GM19372 (cell line): ENCODE data around the gene RIN3.

Experiments
- ATAC-seq: cut with Tn5 transposase; IDR thresholded peaks from one replicate; pipeline ENCODE4 v1.9.1; 2021; ENCODE audit warnings: mild to moderate bottlenecking, low read depth, moderate library complexity; ENCODE audit not compliant: unreplicated experiment

Gene RIN3, protein sequence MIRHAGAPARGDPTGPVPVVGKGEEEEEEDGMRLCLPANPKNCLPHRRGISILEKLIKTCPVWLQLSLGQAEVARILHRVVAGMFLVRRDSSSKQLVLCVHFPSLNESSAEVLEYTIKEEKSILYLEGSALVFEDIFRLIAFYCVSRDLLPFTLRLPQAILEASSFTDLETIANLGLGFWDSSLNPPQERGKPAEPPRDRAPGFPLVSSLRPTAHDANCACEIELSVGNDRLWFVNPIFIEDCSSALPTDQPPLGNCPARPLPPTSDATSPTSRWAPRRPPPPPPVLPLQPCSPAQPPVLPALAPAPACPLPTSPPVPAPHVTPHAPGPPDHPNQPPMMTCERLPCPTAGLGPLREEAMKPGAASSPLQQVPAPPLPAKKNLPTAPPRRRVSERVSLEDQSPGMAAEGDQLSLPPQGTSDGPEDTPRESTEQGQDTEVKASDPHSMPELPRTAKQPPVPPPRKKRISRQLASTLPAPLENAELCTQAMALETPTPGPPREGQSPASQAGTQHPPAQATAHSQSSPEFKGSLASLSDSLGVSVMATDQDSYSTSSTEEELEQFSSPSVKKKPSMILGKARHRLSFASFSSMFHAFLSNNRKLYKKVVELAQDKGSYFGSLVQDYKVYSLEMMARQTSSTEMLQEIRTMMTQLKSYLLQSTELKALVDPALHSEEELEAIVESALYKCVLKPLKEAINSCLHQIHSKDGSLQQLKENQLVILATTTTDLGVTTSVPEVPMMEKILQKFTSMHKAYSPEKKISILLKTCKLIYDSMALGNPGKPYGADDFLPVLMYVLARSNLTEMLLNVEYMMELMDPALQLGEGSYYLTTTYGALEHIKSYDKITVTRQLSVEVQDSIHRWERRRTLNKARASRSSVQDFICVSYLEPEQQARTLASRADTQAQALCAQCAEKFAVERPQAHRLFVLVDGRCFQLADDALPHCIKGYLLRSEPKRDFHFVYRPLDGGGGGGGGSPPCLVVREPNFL

GRCh38 chr14:92513204-92513965, at the start of gene RIN3:
Gene RIN3, plus strand, starts transcription at chr14:92513781. Its CDS starts 152 bp downstream, at chr14:92513933.
- ATAC-seq = peak; percentile 61

GRCh38 chr14:92464156-92464555, 49.4 kb upstream of the RIN3 start:
- ATAC-seq = no peak

DNA sequence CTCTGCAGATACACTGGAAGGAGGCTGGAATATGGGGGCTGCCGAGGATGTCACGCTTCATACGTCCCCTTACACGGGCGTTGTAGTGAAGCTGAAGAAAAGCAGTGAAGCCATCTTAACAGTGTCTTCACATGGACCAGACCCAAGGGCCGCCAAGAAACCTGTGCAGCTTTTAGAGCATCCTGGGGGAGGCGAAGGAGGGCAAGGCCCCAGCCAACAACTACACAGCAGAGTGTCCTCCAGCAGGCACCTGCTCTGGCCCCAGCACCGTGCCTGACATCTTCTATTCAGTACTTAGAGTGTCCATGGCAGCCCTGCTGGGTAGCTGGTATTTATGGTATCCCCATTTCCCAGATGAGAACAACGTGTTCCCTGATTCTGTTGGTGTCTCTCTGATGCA, 48.9 kb upstream of the RIN3 start:
- ATAC-seq = no peak

DNA sequence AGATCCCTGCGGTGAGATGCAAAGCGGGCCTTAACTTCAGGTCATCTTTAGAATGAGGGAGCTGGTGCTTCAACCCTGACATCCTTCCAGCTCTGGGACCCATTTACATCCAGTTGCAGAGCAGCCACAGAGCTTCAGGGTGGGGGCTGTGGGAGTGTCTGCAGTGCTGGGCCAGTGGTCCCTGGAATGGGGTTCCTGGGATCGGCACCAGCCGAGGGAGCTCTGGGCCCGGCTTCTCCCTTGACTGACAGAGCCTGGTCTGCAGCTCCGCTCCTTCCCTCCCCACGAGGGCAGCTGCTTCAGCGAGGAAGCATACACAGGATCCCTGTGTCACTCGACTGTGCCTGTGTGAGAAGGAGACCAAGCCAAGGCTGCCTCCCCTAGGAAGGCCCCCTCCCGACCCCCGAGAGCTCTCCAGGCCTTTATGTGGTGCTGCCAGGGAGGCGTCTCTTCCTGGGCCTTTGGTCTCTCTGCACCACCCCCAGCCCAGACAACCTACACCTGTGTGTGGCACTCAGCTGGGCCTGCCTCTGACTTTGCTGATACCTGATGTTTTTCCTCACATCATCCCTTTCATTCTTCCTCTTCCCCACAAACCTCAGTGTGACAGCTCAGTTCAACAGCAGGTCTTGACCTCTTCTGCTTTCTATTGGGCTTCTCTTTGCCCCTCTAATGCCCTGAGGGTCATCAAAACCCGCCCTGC, 48.1 kb upstream of the RIN3 start:
- ATAC-seq = no peak

DNA sequence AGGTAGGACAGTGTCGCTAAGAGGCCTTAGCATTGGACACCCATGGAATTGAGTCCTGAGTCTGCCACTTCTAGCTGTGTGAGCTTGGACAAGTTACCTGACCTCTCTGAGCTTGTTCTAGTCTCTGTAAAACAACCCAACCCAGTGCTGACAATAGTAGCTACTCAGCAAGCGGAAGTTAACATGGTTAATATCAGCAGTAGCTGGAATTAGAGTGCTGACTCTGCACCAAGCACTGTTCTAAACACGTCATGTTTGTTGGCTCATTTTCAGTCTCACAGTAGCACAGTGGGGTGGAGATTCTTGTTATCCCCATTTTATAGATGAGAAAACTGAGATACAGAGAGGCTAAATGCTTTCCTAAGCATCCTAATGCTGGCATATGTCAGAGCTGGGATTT, 47.5 kb upstream of the RIN3 start:
- ATAC-seq = no peak

GRCh38 chr14:92469515-92469914, 44.1 kb upstream of the RIN3 start:
- no peak for ATAC-seq

DNA sequence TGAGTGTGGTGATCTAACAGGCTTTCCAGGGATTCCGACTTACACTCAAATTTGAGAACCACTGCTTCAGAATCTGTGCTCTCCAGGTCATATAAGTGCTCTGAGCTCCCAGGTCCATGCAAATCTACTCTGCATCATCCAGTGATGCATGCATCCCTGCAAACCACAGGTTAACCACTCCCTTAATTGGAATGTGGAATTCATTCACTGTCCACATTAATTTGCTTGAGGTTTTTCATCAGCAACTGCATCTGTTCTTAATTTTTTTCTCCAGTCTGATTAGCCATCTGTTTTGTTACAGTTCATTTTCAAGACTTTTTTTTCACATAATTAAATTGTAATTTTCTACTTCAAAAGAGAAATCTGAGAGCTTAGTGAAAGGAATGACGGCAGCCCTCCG, 43.4 kb upstream of the RIN3 start:
- ATAC-seq = no peak

DNA sequence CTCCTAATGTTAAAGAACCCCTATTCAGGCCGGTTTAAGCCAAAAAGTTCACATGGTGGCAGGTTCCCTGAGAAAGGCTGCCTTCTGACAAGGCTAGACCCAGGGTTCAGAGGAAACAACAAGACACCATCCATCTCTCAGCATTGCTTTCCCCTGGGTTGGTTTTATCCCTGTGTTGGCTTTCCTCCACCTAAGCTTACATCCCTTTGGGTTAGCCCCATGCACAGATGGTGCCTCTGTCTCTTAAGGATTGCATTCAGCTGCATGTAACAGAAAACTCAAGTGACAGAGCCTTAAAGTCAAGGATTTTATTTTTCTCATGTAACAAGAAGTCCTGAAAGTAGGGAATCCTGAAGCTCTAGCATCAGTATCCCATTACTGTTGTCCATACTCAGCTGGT, 42.8 kb upstream of the RIN3 start:
- ATAC-seq = no peak

DNA sequence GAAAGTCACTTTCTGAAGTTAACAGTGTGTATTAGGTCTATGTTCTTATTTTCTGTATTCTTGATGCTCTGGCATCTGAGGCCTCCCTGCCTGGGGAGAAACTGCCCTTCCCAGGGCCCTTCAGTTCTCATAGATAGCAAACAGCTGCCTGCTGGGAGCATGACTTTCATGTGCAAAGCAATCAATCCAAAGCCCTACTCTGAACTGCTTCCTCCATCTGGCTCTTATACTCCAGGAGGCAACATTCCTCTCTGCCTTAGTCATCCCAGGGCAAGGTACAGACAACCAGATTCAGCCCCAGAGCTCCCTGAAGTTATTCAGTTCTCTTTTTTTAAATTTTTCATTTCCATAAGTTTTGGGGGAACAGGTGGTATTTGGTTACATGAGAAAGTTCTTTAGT, 41.7 kb upstream of the RIN3 start:
- ATAC-seq = no peak

DNA sequence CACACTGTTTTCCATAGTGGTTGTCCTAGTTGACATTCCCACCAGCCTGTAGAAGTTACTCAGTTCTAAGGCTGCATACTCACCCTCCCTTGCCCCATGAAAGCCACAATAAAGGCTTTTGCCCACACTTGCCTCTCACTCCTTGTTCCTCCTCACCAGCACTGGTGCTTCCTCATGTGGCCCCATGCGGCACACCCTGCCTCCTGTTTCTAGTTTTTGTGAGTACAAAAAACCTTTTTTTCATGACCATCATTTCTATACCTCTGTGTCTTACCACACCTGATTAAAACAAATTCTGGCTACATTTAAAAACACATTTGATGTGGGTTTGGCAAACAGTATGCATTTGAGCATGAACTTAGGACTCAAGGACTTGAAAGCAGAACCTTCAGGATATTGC, 40.7 kb upstream of the RIN3 start:
- ATAC-seq = no peak

DNA sequence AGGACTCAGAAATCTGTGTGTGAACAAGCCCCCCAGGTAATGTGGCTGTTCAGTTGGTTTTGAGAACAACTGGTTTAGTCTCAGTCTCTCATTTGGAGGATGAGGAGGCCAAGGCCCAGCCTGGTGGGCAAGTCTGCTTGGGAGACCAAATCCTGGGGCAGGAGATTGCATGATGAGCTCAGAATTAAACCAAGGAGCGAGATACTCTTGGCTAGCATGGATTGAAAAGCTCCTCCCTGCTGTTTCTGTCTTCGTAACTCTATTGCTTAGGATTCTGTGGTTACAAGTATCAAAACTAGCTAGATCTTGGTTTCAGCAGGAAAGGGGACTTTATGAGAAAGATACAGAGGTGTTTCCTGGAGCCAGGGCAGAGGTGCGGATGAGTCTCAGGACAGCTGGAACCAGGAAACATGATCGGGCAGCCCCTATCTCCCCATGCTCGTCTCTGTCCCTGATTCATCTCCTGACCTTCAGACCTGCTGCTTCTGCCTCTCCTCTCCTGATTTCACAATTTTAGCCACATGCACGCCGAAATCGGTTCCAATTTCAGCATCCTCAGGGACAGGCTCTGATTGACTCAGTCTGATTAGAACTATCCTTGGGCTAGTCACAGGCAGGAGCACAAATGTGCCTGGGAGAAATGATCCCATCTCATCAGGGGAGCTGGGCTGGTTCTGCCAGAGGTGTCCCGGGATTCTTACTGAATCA, 40.2 kb upstream of the RIN3 start:
- no peak for ATAC-seq

- ATAC-seq = no peak
These were observed 39.5 kb upstream of the RIN3 start for GRCh38 chr14:92473969-92474535.

GRCh38 chr14:92475037-92475436, 38.5 kb upstream of the RIN3 start:
- ATAC-seq = no peak

- ATAC-seq = no peak
These were observed 38.0 kb upstream of the RIN3 start for GRCh38 chr14:92475451-92476187.

DNA sequence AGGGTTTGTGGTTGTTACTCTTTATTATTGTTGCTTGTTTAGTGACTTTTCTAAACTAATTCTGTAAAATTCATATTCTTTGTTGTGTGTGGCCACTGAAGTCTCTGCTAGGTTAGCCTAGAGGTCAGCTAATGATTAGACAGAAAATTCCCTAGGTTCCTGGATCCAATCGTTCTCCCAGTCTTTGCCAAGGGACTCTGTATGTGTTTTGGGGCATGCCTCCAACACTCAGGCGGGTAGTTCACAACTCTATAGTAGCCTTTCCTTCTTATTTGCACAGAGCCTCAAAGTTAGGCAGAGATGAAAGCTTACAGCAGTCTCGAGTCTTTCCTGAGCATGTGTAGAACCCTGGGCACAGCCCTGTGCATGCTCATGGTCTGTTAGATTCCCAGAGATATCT, 32.7 kb upstream of the RIN3 start:
- no peak for ATAC-seq

- no peak for ATAC-seq
These were observed 32.2 kb upstream of the RIN3 start for GRCh38 chr14:92481386-92481785.

DNA sequence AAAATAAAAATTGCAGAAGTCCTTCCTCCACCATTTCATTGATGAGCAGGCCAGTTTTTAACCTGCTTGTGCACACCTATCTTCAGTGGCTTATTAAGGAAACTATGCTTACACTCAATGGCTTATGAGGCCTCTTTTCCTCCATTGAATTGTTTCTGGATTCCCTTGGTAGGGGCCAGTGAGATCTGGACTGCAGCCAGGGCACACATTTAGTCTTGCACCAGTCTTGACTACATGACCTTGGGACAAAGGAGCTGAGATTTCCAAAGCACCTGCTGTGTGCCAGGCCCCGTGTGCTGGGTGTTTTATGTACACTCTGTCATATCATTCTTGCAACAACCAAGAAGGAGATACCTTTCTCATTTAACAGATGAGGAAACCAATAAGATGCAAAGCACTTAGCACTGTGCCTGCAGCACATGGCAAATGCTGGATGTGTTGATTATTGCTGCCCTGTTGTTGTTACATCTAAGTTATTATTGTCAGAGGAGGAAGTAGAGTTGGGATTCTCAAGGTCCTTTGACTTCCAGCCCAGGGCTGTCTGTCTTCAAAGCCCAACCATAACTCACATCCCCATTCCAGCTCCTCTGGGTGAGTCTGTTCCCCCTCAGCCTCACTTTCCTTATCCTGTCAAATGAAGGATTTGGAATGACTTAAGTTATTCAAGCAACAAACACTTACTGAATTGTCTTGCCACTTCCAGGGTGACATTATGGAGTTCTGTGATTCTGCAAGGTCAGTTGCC, 31.6 kb upstream of the RIN3 start:
- no peak for ATAC-seq
